ENCODE measurements around the gene ARPC1B.
"Not testable (repeated sequence)": the region's sequence is repeated elsewhere in the genome, so short reads cannot be mapped to it uniquely, and the experiment has no call there.

Gene ARPC1B

DNA sequence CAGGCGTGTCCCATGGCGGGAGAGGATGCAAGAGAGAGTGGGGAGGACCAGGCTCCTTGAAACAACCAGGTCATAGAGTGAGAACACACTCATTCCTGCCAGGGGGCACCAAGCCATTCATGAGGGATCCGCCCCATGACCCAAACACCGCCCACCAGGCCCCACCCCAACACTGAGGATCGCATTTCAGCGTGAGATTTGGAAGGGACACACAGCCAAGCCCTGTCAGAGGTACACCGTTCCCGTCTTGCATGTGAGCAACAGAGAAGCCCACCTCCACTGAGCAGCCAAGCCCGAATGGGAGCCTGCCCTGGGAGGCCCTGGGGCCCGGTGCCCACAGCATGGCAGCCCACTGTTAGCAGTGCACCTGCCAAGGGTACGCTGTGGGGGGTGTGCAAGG, 7.9 kb upstream of the ARPC1B start:
- DNase-seq (ENCODE audit: insufficient read length, low spot score) (no peak), FAIRE-seq (no peak)

DNA sequence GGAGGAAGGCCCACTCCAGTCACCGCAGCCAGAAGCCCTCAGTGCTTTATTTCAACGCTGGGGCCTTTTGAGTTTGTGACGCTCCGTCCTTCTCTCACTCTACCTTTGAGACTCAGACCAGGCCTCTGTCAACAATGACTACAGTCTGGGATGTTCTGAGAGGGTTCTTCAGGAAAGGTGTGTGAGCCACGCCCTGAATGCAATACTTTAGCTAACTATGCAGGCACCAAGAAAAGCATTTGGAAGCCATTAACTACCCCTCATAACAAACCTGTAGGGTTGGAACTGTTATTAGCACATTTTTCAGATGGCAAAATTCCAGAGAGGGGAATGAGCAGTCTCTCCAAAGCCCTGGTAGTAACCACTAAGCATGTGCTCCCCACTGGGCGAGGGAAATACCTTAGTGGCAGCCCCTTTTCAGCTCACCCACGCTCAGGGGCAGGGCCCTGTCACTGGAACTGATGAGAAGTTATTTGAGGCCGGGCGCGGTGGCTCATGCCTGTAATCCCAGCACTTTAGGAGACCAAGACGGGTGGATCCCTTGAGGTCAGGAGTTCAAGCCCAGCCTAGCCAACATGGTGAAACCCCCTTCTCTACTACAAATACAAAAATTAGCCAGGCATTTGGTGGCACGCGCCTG, 5.7 kb upstream of the ARPC1B start:
- FAIRE-seq (no peak), DNase-seq (ENCODE audit: insufficient read length, low spot score) (no peak)

DNA sequence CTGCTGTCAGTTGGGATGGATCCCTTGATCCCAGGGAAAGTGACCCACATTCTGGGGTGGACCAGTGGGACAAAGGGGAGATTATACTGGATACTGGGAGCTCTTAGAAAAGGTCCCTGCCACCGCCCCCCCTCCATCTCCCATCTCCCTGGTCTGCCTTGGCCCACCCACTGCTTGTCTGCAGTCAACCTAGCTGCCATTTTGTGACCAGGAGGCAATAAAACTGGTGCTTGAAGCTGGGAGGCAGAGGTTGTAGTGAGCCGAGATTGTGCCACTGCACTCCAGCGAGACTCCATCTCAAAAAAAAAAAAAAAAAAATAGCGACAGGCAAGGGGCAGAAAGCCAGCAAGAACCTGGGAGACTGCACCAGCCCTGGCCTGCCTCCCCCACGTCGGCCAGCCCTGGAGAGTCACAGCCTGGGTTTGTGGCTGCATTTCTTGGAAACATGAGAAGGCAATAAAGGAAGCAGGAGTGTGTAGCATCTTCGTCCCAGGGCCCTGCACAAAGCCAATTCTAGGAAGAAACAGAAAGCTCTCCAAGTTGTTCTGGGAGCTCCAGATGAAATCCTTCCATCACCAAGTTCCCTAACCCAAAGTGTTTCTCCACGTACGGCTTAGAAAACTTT, 4.7 kb upstream of the ARPC1B start:
- DNase-seq (ENCODE audit: insufficient read length, low spot score) (no peak), FAIRE-seq (no peak)

DNA sequence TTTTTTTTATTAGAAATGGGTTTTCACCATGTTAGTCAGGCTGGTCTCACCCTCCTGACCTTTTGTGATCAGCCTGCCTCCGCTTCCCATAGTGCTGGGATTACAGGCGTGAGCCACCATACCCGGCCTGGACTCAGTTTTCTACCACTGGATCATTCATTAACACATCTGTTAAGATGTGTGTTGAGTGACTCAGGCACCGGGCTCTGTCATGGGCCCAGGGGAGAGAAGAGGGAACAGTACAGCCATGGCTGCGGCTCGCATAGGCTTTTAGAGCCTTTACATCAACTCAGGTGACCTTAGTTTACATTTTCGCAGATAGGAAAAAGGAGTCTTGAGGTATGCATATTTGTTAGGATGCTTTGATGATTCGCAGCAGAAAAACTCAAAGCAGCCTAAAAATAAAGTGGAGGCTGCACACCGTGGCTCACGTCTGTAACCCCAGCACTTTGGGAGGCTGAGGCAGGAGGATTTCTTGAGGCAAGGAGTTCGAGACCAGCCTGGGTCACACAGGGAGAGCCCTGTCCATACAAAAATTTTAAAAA, 3.1 kb upstream of the ARPC1B start:
- DNase-seq (ENCODE audit: insufficient read length, low spot score): no peak
- FAIRE-seq: no peak

DNA sequence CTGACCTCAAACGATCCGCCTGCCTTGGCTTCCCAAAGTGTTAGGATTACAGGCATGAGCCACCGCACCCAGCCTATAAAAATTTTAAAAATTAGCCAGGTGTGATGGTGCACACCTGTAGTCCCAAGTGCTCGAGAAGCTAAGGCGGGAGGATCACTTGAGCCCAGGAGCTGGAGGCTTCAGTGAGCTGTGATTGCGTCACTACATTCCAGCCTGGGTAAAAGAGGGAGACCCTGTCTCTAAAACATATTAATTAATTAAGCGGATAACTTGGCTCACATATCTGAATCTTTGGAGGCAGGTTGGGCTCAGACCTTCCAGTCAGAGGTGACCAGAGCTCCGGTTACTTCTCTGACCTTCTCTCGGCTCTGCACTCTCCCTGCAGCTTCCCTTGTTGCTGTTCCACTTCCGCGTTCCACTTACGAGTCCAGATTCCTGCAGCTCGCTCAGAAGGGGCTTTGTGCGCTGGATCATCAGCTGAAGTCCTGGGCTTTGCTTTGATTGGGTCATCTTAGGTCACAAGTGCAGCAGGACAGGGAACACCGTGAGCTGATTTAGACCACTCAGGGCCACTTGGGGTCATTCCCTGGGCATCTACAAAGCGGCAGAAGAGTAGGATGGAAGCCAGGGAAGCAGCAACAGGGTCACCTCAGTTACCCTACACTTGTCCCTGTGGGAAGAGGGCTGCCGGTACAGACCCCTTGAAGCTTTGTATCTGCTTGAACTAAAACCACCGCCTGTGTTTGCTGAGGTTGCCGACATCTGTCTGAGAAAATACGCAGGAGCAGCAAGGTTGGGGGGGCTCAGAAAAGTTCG, 2.0 kb upstream of the ARPC1B start:
- DNase-seq (ENCODE audit: insufficient read length, low spot score) (no peak), FAIRE-seq (no peak)

DNA sequence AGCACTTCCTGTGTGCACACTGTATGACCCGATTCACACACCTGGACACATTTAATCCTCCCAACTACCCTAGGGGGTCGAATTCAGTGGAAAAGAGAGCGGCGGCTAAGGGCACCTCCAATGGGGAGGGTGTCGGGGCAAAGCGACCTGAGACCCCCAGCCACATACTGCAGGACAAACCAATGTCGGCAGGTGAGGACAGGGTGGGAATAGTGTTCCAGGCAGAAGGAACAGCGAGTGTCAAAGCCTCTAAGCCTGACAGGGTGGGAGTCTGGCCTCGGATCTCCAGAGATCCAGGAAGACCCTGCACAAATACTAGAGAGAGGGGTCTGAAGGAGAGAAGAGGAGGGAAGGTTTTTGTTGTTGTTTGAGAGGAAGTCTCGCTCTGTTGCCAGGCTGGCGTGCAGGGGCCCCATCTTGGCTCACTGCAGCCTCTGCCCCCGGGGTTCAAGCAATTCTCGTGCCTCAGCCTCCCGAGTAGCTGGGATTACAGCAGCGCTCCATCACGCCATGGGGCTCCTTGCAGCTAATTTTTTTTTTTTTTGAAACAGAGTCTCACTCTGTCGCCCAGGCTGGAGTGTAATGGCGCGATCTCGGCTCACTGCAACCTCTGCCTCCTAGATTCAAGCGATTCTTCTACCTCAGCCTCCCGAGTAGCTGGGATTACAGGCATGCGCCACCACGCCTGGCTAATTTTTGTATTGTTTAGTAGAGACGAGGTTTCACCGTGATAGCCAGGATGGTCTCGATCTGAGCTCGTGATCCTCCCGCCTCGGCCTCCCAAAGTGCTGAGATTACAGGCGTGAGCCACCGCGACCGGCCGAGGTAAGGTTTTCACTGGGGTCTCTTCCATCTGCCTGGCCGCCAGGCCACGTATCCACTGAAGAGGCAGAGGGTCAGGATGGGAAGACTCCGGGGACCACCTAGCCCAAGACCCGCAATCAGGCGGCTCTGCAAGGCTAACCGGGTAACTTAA, 1.2 kb upstream of the ARPC1B start:
- DNase-seq (ENCODE audit: insufficient read length, low spot score) (no peak), FAIRE-seq (no peak)

DNA sequence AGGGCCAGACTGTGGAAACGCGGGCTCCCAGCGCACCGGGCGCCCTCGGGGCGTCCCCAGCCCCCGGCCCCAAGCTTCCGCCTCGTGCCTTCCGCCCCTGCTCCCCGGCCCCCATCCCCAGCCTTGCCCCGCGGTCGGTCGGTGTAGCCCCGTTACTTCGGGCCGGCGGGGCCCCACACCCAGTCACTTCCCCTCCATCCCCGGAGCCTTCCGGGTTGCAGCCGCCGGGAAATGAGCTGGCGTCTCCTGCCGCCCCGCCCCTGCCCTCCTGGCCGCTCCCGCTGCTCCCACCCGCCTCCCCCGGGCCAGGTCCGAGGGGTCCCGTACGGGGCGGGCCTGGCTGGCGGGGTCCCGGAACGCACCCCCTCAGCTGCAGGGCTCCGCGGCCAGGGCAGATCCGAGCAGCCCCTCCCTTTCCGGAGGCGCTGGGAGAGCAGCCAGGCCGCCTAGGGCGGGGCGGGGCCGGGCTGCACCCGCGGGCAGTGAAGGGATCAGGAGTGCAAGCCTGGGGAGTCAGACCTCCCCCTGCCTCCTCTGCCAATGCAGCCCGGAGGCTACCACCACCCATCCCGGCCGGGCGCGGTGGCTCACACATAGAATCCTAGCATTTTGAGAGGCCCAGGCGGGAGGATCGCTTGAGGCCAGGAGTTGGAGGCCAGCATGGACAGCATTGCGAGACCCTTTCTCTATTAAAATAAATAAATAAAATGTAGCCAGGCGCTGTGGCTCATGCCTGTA, 709 bp downstream of the ARPC1B start:
- no peak for DNase-seq (ENCODE audit: insufficient read length, low spot score)
- peak; percentile 21 for FAIRE-seq

DNA sequence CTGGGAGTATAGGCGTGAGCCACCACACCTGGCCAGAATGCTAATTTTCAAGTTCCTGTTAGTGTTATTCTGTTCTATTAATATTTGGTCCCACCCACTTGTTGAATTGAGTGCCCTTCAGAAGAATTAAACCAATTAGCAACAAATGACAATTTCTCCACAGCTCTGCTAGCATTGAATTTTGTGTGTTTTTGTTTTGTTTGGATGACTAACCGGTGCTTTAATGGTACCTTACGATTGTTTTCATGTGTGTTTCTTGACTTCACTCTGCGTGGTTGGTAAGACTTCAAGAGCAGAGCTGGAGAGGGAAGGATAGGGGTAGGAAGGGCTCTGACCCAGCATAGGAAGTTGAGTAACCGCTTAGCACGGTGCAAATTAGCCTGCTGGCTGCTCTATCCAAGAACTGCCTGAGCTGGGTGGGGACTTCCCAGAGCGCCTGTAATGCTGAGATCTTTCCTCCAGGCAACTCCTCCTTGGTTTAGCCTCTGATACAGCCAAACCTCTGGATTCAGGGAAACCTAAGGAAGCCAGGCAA, 4.6 kb downstream of the ARPC1B start:
- no peak for DNase-seq (ENCODE audit: insufficient read length, low spot score)
- FAIRE-seq: no peak

DNA sequence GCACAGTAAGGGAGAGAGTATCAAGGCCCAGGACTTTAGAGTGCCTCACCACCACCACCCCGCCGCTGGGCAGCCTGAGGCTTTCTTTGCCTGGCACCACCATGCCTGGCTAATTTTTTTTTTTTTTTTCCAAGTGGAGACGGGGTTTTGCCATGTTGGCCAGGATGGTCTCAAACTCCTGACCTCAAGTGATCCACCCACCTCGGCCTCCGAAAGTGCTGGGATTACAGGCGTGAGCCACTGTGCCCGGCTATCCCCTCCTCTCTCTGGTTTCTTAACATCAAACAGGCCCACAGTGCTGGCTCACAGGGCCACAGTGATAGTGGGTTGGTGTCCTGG, 5.1 kb downstream of the ARPC1B start:
- not testable (repeated sequence) for FAIRE-seq; DNase-seq (ENCODE audit: insufficient read length, low spot score)

DNA sequence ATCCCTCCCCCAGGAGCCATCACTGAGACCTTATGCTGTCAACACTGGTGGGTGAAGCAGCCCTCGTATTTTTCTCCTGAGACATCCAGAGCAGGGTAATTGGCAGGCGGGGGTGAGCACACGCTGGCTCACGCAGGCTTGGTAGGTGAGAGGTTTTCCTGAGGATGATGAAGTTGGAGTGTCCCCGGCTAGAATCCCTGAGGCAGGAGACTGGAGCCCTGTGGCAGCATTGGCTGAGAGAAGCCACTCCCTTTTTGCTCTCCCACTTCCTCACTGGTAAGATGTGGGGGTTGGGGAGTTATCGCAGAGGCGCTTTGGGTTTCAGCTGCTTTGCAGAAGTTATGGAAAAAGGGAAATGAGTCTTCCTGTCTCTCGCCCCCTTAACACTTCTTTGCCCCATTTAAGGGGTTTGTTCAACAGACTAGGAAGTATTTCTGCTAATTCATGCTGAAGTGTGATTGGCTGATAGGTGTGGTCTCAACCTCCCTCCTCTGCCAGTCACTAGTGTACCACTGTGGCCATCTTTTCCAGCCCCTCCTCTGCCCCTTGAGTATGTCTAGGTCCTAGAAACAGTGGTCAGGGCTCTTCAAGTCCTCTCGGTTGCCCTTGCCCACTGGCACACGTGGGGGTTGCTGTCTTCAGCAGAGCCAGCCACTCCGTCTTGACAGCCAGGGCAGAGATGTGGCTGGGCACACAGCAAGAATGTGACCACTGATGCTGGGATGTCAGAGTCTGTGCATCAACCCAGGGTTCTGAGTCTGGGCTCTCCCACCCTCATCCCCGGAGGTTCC, 5.7 kb downstream of the ARPC1B start:
- DNase-seq (ENCODE audit: insufficient read length, low spot score): no peak
- peak; percentile 98 for FAIRE-seq

DNA sequence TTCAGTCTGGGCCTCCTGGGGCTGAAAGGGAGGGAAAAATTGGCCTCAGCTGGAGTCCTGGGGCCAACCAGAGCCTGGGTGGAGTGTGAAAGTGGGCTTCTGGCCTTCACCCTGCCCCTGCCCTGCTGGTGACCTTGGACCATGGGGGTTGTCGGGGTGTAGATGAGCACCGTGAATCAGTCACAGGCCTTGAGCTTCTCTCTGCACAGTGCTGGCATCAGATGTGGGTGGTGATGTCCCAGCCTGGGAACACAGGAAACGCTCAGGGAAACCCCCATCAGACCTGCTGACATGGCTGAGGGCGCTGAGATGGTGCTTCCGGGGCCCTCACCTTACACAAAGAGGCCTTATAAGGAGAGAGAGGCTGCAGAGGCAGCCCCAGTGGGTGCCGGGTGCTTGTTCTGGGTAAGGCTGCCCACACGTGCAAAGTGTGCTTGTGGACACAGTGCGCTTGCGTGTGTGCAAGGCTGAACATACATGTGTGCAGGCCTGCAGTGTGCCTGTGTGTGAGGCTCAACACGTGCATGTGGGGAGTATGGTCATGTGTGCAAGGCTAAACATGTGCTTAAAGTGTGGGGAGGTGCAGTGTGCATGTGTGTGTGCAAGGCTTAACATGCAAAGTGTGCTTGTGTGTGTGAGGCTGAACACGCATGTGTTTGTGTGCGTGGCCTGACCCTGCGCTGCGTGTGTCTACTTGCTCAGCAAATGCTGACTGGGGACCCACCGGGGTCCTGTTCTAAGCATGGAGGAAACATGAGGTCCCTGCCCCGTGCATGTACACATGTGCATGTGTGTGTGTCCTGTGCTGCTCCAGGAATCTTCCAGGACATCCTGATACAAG, 6.5 kb downstream of the ARPC1B start:
- FAIRE-seq (no peak), DNase-seq (ENCODE audit: insufficient read length, low spot score) (peak; percentile 75)

DNA sequence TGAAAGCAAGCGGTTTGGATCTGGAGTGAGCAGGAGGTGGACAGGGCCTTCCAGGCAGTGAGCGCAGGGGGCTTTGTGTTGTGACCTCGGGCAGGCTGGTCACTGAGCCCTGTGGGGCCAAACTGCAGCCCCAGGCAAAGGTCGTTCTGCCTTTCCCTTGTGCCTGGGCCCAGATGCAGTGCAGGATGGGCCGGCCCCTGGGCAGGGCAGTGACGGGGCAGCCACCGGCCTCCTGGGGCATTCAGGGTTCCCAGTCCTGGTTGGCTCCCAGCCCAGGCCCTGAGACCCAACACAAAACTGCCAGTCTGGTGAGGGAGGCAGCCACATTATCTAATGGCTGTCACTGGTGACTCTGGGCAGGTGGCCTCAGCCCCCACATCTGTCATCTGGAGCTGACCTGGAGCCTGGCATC, 7.1 kb downstream of the ARPC1B start:
- no peak for DNase-seq (ENCODE audit: insufficient read length, low spot score)
- no peak for FAIRE-seq

DNA sequence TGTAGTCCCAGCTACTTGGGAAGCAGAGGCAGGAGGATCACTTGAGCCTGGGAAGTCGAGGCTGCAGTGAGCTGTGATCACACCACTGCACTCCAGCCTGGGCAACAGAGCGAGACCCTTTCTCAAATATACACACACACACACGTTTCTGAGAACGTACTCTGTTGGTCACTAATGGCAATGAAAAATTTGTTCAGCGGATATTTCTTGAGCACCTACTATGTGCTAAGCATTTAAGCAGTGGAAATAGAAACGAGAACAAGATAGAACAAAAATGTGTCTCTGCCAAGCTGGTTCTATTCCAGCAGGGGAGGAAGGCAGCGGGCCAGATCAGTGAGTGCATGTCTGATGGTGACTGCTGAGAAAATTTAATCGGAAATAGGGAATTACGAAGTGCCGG, 8.7 kb downstream of the ARPC1B start:
- FAIRE-seq: no peak

DNA sequence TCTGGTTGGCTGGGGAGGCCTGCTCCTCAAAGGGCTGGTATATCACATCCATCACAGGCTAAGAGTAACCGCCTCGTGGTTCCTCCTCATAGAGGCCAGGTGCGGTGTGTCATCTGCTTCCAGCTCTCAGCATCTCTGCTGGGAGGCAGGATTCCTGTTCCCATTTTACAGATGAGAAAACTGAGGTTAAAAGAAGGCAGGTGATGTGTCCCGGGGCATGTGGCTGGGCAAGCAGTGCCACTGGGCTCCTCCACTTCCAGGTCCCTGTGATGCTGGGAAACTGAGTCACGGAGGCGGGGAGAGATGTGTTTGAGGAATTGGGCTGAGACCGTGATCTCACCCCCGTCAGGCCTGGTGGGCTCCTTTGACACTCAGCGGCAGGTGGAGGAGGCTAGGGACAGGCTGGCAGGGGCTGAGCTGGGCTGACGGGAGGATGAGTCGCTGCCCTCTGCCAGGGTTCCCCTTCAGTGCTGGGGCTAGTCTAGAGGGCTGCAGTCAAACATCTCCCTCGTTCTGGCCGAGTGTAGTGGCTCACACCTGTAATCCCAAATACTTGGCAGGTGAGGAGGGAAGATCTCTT, 9.4 kb downstream of the ARPC1B start:
- no peak for FAIRE-seq
- DNase-seq (ENCODE audit: insufficient read length, low spot score): no peak

More for the DNA sequence above, 8.7 kb downstream of the ARPC1B start:
- no peak for DNase-seq (ENCODE audit: insufficient read length, low spot score)

DNA sequence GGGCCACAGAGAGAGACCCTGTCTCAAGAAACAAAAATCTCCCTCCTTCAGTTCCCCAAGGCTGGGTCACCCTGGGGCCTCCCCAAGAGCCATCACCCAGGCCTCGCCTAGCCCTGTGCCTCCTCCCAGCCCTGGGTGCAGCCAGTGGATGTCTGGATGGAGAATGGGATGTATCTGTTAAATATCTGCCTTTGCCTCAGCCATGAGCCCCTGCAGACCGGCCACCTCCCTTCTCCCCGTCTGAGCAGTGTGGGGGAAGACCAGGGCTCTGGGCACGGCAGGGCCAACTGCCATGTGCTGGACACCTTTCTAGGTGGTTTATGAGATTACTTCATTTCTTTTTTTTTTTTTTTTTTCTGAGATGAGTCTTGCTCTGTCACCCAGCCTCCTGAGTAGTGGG, 10.0 kb downstream of the ARPC1B start:
- FAIRE-seq (no peak), DNase-seq (ENCODE audit: insufficient read length, low spot score) (no peak)

DNA sequence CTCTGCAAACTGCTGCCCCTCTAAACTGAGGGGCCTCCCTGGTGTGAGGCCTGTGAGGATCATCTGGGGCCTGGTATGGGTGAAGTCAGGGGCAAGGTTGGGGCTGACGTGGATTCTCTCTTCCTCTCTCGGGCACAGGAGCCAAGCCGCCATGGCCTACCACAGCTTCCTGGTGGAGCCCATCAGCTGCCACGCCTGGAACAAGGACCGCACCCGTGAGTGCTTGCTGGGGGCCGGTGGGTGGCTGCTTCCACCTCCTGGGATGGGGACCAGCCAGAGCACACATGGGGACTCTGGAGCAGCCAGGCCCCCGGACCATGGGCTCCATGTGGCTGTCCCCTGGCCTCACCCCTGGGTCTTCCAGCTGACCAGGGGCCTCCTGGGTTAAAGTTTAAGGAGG, 11.0 kb downstream of the ARPC1B start:
- FAIRE-seq (no peak), DNase-seq (ENCODE audit: insufficient read length, low spot score) (no peak)

DNA sequence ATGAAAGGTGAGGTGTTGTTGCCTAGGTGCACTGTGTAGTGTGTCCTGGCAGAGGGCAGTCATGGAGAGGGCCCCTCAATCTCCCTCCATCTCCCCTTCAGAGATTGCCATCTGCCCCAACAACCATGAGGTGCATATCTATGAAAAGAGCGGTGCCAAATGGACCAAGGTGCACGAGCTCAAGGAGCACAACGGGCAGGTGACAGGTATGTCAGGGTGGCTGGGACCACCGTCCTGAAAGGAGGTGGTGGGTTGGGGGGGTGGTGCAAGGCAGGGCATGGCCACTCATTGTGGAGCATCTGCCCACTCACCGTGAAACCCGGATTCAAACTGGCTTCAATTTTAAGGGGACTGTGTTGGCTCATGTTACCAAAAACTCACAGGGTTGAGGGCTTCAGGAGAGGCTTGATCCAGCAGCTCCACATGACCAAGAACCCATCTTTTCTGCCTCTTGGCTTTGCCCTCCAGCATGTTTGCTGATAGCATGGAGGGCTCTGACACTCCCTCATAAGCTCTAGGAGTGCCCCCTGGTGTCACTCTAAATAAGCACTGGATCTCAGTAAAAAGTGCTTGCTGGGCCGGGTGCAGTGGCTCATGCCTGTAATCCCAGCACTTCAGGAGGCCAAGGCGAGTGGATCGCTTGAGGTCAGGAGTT, 12.2 kb downstream of the ARPC1B start:
- no peak for FAIRE-seq

More for the DNA sequence above, 12.2 kb downstream of the ARPC1B start:
- DNase-seq (ENCODE audit: insufficient read length, low spot score): no peak
